ENCODE data around the gene ISCU. TPM values are rescaled to one million over a fixed set of nuclear protein-coding genes. Genes with fewer than 3 reads are reported as not detected.

Gene ISCU
- polyA plus RNA-seq, 12 donors, result 86.1 to 105 (median 96.3) TPM; not detected in 1

DNA sequence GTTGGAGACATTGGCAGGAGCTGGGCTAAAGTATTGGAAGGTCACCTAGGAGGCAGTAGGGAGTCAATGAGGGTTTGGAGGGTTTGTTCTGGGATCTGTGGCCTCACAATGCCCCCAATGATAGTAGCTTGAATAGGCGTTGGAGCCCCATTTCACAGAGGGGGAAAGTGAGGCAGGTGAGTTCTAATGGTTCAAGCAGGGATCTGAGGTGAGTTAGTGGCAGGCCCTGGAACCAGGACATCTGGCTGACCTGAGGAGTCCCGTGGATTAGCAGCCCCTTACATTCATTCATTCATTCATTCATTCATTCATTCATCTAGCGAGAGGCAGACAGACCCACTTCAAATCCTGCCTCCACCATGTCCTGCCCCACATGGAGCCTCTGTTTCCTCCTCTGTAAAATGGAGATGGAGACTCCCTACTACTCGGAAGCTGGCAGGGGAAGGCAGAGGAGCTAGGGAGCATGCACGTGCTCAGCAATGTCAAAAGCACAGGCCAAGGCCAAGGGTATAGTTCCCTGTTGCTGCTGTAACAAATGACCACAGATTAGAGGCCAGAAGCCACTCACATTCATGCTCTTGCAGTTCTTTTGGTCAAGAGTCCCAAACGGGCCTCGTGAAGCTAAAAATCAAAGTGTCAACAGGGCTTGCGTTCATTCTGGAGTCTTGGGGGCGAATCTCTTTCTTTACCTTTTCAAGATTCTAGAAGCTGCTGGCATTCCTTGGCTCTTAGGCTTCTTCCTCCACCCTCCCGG, 37.7 kb downstream of the ISCU start:
- DNase-seq, result no peak

DNA sequence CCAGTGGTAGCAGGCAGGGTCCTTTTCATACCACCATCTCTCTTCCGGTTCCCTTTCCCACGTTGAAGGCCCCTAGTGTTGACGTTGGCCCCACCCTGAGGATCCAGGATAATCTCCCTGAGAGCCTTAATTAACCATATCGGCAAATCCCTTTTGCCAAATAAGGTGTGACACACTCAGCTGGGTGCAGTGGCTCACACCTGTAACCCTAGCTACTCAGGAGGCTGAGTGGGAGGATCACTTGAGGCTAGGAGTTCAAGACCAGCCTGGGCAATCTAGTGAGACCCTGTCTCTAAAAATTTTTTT, 38.3 kb downstream of the ISCU start:
- no peak for DNase-seq

DNA sequence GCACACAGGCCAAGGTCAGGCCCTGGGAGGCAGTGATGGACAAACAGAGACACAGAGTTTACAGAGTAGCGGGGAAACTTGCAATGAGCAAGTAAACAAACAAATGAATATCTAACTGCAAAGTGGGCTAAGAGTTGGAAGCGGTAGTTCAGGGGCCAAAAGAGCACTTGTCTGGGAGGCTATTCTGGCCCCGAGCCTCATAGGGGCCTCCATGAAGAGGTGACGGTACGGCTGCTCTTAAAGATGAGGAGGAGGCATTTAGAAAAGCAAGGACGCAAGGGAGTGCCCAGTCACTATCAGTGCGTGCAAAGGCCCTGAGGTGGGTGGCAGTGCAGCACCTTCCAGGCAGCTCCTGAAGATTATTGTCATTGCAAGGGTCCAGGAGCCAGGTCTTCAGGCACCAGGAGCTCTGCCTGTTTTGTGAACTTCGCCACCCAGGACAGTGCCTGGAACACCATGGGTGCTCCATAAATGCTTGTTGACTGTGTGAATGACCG, 39.9 kb downstream of the ISCU start:
- DNase-seq, result no peak

DNA sequence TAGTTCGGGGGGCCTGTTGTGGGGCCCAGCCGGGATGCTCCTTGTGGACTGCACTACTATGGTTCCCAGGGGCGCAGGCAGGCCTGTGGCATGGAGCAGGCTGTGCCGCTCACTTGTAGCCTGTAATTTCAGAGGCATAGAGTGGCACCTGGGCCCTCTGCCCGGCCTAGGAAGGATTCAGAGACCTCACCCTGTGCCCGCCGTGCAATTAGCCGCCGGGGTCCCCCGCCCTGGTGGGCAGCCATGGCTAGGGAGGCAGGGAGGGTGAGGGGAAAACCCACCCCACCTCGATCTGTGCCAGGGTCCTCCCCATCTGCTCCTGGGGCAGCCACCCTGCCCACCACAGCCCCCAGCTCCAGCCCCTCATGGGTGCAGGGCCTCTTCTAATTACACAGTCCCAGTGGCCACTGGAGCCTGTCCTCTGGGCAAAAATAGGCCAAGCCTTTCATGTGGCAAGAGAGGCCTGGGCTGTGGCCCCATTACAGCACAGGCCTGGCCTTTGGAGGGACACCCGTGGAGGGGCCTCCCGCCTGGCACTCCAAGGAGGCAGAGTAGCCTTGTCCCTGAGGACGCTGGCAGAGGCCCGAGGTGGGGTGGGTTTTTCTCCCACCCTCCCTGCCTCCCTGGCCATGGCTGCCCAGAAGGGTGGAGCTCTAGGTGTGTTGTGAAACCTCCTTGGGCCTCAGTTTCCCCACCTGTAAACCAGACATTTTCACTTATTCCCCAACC, 40.7 kb downstream of the ISCU start:
- DNase-seq, result no peak

DNA sequence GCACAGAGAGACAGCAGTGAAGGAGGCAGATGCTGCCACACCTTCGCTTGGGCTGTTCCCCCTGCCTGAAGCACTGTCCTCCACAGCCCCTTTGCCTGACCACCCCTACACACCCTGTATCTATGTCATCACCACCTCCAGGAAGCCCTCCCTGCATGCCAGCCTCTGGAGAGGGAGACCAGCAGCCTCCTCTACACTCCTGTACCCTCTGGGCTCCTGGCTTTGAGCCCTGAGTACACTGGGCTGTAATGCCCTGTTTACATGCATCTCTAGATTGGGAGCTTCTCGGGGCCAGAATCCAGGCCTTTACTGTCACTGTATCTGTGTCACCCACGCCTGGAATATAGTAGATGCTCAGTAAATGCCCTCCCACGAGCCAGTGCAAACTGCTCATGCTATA, 41.3 kb downstream of the ISCU start:
- DNase-seq, result no peak

DNA sequence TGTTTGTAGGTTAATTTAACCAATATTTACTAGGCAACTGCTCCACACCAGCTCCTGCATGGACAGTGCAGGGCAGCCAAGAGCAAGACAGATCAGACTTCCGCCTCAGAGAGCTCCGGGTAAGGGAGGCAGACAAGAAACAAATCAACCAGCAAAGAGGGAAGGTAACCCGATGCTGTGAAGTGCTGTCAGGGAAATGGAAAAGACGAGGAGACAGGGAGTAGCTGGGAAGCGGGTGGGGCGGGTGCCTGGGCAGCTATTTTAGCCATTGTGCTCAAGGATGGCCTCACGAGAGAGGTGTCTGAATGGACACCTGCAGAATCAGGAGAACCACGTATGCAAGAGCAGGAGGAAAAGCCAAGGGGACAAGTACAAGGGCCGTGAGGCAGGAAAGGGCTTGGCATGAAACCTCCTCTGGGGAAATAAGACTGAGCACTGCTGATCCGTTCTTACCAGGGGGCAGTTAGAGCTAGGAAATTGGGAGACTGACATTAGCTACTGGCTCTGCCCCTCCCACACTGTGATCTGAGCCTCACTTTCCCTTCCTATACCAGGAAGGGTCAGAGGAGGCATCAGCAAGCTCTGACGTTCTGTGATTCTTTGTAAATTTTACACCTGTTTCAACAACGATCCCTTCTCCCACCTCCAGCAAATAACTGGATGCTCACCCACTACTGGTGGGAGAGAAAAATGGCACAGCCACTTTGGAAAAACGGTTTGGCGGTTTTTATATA, 42.0 kb downstream of the ISCU start:
- no peak for DNase-seq

DNA sequence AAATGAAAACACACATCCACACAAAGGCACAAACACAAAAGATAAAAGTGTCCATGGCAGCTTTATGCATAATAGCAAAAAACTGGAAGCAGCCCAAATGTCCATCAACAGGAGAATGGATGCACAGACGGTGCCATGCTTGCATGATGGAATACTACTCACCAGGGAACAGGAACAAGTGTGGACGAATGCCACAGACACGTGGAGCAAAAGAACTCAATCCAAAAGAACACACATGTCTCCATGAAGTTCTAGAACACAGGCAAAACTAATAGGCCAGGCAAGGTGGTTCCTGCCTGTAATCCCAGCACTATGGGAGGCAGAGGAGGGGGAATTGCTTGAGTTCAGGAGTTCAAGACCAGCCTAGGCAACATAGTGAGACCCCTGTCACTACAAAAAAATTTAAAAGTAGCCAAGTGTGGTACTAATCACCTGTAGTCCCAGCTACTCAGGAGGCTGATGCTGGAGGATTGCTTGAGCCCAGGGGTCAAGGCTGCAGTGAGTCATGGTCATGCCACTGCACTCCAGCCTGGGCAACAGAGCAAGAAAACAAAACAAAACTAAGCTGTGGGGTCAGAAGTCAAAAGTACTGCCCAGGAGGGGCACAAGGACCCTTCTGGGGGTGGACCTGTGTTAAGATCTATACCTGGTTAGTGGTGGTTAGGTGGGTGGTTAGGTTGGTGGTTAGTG, 42.7 kb downstream of the ISCU start:
- no peak for DNase-seq

DNA sequence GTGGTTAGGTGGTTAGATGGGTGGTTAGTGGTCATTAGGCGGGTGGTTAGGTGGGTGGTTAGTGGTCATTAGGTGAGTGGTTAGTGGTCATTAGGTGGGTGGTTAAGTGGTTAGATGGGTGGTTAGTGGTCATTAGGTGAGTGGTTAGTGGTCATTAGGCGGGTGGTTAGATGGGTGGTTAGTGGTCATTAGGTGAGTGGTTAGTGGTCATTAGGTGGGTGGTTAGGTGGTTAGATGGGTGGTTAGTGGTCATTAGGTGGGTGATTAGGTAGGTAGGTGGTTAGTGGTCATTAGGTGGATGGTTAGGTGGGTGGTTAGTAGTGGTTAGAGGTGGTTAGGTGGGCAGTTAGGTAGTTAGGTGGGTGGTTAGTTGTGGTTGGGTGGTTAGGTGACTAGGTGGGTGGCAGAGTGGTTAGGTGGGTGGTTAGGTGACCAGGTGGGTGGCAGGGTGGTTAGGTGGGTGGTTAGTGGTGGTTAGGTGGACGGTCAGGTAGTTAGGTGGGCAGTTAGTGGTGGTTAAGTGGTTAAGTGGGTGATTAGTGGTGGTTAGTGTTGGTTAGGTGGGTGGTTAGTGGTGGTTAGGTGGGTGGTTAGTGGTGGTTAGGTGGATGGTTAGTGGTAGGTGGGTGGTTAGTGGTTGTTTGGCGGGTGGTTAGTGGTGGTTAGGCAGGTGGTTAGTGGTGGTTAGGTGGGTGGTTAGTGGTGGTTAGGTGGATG, 43.5 kb downstream of the ISCU start:
- no peak for DNase-seq

DNA sequence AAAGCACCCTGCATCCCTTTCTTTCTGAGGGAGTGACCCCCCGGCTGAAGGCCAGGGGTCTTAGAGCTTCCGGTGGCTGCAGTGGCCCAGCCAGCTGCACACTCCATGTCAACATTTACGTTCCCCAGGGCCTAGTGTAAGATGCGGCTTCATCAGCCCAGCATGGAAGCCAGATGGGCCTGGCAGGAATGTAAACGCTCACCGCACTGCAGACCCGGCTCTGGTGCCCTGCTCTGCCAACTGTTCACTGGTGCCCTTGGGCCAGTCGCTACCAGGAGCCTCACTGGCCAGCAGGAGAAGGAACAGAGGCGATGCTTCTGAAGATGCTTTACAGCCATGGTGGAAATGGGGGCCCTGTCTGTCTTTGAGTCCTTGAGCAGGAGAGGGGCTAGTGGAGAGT, 44.1 kb downstream of the ISCU start:
- no peak for DNase-seq

DNA sequence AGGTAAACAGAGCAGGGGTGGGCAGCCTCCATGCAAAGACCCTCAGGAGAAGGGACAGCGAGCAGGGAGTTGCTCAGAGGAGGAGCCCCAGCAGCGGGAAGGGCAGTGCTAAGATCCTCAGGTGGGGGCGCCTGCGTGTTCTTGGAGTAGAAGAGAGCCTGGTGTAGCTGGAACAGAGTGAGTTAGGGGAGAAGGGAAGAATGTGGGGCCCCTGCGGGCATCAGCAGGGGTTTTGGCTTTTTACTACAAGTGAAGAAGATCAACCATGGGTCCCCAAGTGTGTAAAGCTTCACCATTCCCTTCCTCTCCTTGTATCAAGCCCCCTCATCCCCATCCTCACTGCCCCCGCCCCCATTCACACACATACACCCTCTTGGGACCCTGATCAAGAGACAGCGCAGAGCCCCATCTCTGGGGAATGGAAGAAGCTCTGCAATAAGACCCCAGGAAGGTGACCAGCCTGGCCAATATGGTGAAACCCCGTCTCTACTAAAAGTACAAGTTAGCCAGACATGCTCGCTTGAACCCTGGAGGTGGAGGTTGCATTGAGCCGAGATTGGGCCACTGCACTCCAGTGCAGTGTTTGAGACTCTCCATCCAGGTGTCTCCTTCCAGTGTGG, 45.7 kb downstream of the ISCU start:
- DNase-seq, result no peak

DNA sequence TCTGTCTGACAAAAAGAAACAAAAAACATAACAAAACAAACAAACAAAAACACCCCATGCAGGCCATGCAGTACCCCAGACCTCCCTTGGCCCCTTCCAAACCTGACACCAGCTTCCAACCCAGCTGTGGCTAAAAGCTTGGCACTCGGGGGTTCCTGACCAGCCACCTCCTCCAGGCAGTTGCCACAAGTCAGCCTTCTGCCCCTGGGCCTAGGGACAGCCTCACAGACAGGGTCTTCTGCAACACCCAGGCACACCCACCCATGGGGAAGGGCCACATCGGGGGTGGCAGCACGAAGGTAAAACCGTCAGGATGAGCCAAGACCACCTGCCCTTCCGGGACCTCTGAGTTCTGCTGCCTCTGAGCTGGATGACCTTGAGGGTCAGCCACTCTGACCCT, 46.2 kb downstream of the ISCU start:
- no peak for DNase-seq

DNA sequence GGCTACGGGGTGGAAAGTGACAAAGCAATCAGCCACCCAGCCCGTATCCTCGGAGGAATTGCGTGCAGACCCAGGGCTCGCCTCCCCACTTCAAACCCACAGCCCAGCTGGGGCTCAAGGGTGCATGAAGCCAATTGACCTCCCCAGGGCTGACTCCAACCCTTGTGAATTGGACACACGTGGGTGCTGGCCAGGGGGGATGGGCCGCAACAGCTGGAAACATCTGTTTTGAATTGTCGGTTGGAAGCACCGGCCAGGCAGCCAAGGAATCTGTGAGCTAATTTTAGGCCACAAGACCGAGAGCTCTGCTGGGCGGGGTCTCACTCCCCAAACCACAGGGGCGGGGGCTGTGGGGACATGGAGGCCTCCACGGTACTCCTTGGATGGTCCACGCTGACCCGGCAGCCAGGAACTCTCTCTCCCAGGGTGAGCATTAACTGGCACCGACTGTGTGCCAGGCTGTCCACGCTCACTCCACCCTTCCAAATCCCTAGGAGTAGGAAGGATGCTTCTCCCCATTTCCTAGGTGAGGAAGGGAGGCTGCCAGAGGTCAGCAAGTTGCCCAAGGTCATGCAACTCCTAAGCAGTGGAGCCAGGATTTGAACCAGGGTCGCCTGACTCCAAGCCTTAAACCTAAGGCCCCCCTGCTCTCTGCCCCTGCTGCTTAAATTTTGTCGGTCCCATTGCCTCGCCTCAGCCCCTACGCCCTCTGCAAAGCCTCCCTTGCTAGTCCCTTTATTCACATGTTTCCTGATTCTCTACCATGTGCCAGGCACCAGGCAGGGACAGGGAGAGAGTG, 47.3 kb downstream of the ISCU start:
- peak; percentile 94 for DNase-seq

DNA sequence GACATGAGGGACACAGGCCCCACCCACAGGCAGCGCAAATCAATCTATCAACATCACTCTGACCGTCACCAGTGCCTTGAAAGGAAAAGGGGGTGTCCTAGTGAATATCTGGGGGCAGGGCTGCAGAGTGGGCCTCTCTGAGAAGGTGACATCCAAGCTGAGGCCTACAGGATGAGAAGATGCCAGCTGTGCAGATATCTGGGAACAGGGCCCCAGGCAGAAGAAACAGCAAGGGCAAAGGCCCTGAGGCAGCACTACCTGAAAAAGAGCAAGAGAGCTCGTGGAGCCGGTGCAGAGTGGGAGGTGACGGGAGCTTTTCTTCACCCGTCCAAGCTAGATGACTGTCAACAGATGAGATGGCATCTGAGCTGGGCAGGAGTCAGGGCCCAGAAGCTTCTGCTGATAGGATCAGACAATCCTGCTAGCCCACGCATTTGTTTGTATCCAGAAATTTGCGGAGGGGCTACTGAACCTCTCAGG, 48.0 kb downstream of the ISCU start:
- DNase-seq, result no peak

DNA sequence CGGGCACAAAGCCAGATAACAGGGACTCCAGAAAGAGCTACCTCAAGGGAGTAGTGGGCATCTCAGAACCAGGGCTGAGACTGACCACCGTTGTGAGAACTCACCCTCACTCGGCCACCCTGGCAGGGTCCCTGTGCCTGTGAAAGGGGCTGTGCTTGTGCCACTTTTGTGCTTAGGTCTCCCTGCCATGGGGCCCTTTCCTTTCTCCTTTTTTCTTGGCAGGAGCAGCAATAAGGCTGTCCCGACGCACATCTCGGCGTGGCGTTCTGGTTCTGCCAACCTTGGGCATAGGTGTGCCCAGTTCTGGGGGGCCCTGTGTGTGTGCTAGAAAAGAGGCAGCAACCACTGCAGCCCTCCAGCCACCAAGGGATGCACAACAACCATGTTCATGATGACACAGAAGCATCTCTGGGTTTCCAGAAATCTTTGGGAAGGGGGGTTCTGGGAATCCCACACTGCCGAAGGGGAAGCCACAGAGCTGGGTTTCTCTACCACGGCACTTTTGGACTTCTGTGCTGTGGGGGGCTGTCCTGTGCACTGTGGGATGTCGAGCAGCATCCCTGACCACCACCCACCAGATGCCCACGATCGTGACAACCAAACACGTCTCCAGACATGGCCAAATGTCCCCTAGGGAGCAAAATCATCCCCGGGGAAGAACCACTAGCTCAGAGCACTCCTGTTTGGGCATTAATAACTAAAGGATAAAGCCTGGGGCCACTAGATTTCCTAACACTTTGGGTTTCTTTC, 48.6 kb downstream of the ISCU start:
- DNase-seq, result no peak

DNA sequence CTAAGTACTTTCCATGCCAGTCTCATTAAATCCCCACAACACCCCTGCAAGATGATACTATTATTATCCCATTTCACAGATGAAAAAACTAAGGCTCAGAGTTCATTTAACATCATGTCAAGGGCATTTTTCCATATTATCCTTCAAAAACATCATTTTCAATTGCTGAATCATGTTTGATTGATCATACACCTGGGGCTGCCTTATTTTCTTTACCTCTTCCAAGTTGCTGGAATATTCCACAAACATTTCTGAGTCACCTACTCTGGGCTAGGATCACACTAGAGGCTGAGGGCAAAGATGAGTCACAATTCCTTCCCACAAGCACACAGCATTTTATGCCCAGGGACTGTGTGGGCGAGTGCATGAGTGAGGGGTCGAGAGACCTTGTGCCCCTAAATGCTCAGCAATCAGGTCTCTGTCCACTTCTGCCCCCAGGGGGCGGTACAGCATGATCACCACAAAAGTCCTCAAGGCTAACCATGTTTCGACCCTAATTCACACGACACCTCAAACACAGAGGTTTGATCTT, 49.6 kb downstream of the ISCU start:
- no peak for DNase-seq

DNA sequence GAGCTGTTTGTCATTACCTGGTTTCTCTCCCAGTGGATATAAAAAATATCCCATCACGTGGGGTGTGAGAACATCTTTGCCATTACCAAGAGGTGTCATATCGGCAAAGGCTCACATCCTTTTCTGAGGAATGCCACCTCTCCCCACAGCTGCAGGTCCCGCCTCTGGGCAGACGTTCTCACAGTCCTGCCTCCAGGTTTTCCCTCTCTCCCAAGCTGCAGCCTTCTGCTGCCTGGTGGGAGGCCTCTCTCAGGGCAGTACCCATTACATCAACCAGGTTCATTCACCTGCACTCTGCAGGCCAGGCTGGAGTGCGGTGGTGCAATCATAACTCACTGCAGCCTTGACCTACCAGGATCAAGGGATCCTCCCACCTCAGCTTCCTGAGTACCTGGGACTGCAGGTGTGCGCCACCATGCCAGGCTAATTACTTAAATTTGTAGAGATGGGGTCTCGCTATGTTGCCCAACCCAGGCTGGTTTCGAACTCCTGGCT, 50.4 kb downstream of the ISCU start:
- DNase-seq, result no peak

DNA sequence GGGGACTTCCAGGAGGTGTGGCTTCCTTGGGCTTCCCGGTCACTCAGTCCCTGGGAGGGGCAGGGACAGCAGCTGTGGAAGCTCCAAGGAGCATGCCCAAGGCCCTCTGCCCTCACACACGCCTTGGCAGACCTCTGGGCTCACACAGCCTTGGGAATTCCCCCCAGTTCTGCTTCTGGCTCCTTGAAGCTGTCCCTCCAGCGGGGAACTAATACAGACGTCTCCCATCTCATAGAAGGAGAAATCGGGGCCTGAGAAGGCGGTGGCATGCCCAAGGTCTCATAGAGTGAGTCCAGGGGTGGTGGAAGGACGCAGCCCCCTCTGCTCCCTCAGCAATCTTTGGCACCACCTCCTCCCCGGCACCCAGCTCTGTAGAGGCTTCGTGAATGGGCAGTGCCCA, 51.2 kb downstream of the ISCU start:
- no peak for DNase-seq

DNA sequence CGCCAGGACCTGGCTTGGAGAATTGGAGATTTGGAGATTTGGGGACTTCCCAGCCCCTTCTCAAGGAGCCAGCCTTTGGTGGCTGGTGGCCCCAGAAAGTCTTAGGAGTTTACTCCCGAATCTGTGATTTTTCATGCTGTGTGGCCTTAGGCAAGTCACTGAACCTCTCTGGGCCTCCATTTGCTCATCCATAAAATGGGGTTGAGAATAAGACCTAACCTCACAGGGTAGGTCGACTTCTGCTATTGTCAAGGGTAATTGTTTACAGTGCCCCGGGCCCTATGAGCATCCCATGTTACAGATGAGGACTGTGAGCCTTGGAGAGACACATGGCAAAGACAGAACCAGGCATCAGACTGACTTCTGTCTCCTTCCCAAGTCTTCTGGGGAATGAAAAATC, 51.6 kb downstream of the ISCU start:
- no peak for DNase-seq

DNA sequence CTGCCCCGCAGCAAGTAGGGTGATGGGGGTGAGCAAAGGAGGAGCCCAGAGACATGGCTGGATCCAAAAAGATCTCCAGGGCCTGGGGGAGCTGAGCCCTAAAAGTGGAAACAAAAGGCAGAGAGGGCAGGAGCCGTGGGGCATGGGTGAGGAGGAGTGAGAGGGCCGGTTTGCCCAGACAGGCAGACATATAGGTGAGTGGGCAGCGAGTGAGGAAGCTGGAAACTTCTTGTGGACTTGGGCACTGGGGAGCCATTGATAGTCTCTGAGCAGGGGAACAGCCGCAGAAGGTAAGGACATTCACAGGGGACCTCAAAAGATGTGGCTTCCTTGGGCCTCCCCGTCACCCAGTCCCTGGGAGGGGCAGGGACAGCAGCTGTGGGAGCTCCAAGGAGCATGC, 52.2 kb downstream of the ISCU start:
- DNase-seq, result no peak
